HG03565 (cell line): ENCODE results near the gene VWA1.

Source experiments
- ATAC-seq: cut with Tn5 transposase; IDR thresholded peaks from one replicate; pipeline ENCODE4 v1.9.1; 2021; ENCODE audit warnings: mild to moderate bottlenecking, moderate library complexity; ENCODE audit not compliant: unreplicated experiment

VWA1 gene, protein sequence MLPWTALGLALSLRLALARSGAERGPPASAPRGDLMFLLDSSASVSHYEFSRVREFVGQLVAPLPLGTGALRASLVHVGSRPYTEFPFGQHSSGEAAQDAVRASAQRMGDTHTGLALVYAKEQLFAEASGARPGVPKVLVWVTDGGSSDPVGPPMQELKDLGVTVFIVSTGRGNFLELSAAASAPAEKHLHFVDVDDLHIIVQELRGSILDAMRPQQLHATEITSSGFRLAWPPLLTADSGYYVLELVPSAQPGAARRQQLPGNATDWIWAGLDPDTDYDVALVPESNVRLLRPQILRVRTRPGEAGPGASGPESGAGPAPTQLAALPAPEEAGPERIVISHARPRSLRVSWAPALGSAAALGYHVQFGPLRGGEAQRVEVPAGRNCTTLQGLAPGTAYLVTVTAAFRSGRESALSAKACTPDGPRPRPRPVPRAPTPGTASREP

DNA sequence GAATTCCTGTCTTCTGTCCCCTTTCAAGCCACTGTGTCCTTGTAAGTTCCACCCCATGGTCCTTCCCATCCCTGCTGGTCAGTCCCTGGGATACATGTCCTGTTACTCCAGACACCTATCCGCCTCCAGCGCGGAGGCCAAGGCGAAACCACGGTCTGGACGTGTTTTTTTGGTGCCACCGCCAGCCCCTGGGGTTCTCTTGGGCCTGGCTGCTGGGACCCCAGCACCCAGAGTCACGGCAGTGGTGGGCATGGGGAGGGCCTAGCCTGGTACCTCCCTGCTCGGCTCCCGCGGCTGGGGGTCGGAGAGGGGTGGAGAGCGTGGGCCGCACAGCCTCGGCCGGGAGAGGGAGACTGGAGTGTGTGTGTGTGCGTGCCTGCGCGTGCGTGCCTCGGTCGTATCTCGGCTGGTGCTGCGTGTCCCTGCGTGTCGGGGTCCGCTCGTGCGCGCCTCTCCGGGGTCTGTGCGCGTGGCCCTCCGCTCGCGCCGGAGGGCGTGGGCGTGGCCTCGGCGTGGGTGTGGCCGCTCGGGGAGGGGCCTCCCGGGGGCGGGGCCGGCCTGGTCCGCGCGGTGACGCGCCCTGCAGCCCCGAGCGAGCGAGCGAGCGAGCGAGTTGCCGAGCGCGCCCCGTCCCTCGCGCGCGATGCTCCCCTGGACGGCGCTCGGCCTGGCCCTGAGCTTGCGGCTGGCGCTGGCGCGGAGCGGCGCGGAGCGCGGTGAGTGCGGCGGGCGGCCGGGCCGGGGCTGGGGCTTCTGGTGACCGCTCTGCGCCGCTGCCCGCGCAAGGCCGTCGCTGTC, at the start of gene VWA1:
VWA1 (plus strand) TSS at position 585 of the 798 bp plus-strand sequence; CDS start at position 644, 59 bp downstream.
- ATAC-seq: no peak

DNA sequence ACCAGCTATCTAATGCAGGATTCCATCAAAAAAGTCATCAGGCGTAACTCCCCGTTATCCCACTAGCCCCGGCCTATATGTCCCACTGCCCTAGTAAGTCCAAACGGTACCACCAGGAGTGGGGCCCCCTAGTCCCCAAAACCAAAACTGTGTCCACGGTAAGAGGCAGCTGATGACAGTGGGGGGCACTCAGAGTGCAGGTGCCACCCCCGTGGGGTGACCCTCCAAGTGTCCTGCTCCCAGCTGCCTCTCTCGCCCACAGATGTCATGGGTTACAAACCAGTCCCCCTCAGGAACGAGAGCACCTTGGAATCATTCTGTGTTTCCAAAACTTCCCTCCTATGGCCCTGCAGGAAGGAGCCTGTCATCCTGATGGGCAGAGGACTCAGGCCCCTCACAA, 49.6 kb upstream of the VWA1 start:
- no peak for ATAC-seq

DNA sequence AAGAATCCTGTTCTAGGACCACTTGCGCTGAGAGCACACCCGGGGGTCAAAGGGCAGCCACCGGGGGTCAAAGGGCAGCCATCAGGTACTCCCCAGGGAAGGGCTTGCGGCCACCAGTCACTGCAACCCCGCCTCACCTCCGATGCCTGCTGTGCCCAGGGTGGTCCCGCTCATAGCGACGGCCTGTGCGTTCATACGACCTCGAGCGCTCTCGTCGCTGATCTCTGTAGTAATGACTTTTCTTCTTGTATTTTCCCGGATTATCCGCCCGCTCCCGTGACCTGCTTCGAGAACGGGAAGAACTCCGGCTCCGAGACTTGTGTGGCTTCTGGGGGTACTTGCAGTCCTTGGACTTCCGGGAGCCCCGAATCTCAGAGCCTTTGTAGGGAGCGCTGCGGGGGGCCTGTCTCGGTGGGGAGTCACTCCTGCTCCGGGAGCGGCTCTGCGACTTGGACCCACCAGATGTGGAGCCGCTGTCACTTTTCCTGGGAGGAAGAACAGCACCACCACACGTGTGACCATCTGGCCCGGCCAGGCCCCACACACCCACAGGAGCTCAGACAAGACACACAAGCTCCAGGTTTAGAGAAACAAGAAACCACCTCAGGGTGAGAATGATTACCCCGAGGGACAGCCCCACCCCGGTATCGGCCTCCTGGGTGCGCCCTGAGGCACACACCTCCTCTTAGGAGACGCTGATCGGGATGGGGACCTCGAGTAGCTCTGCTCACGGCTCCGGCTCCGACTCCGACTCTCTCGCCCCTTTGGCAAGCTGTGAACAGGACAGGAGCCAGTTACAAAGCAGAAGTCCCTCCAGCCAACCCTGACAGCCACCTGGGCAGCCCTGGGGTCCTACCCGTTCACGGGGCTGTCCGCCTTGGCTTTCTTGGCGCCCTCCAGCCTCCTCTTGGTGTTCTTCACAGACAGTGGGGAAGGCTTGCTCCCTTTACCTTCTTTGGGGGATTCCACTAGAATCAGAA, 48.1 kb upstream of the VWA1 start:
- no peak for ATAC-seq

DNA sequence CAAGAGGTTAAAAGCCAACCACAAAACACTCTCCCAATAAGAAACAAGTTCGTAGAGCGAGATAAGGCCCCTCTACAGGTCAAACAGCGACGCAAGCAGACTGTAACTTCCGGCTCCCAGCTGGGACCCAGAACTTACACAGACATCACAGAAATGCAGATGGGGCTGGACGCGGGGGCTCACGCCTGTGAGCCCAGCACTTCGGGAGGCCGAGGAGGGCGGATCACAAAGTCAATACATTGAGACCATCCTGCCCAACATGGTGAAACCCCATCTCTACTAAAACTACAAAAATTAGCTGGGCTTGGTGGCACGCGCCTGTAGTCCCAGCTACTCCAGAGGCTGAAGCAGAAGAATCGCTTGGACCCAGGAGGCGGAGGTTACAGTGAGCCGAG, 47.4 kb upstream of the VWA1 start:
- no peak for ATAC-seq

DNA sequence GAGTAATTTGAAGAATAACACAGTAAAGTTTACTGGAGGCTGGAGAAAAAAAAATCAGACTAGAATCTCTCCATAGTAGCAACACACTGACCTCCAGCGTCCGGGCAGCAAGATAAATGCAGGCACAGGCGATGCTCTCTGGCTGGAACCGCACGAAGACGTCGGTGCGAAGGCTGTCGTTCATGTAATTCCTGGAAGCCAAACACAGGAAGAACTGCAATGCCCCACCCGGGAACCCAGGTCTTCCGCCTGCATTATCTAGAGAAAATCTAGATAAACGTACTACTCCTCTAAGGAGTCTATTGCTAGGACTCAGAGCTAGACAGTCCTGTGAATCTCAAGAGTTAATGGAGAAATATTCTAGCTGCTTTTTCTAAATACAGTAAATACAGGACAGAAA, 44.8 kb upstream of the VWA1 start:
- no peak for ATAC-seq

DNA sequence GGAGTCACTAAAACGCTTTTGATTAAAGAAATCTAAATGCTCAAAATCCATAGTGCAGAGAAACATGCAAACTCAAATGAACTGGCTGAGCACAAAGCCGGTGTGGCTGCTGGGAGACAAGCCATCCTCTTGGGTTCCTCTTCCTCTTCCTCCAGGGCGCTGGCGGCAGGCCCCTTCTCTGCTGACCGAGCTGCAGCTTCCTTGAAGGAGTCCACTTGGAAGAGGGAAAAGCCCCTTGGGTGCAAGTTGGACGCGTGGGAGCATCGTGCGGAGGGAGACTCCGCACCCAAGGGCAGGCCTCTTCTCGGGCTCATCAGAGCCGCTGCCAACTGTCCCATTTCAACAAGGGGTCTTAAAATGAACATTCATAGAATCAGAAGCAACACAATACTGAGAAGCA, 44.3 kb upstream of the VWA1 start:
- no peak for ATAC-seq

DNA sequence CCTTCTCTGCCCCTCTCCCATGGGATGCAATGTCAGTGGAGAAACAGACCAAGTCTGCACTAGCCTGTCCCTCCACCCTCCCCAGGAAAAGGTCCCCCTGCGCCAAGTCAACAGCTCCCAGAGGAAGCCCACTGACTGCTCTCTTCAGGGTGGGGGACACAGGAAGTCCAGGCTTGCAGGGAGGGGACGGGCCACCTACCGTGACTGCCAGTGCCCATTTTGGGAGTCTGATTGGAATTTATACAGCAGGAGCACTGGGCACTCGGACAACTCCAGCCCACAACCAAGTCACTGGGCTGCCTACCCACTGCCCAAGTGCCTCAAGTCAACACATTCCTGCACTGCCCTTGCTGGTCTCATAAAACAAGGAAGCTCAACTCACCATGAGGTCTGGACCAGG, 42.5 kb upstream of the VWA1 start:
- no peak for ATAC-seq

DNA sequence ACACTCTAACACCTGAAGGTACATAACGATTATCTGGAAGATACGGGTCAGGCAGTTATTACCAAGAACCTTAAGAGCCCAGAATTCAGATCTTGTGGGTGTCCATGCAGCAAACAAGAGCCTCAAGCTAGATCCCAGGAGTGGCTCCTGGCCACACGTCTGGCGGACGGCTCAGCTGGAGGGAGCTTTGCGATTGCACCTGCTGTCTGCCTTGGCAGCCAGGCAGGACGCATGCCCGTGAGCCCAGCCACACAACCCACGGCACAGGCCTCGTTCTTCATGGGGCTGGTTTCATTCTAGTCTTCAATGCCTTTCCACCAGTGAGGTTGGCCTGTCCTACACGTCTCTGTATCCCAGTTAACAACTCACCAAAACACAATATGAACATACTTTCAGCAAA, 42.1 kb upstream of the VWA1 start:
- ATAC-seq: no peak

DNA sequence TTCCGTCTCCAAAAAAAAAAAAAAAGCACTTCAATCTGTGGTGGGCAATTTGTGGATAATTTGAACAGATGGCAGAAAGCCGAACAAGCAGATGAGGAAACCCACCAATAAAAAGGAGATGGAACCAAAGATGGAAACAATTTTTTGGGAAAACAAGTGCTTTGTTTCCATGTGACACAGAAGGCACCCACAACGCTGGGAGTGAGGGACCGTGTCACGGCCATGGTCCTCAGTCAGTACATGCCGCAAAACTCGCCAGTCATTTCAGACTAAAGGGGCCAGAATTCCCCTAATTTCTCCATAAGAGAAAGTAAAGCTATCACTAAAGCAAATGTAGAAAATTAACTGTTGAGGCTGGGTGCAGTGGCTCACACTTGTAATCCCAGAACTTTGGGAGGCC, 41.4 kb upstream of the VWA1 start:
- ATAC-seq: no peak

DNA sequence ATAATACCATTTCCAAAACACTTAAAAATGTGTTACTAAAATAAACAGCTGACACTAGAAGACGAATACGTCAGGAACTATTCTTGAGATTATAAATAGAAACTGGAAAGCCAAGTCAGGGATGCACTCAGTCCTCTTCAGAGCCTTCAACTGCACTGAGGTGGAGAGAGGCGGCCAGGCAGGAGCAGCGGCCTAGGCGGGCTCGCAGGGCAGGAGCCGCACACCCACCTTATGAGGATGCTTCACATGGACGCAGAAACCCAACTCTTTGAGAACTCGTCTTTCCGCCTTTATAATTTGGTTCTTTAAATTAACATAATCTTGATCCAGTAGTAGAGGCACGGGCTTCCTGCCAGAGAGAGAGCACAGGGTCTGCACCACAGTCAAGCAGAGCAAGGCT, 40.3 kb upstream of the VWA1 start:
- ATAC-seq: no peak

DNA sequence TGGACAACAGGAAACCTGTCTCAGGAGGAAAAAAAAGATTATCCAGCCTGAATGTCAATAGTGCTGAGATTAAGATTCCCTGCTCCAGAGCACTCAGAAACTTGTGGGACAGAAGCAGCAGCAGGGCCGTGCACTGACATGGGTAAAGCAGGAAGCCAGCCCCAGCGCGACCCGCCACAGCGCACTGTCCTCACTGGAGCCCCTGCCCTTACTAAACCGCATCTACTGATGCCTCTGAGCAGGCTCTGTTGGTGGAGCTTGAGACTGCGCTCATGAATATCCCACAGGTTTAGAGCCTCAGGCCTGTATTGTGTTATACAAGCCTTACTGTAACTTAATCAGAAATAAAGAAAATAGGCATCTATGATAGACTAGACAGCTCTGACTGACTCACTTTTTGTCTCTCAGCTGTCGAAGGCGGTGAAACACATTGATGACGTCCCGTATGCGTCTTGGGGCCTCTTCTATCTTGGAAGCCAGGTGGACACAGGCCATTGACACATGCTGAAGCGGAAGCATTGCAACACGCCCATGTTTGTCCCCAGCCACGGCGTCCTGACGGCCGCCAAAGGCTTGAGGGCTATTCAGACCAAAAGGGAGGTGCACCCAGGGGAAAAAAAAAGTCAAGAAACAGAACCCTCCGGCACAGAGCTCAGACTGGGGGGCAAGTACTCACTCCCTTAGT, 37.5 kb upstream of the VWA1 start:
- ATAC-seq: no peak

DNA sequence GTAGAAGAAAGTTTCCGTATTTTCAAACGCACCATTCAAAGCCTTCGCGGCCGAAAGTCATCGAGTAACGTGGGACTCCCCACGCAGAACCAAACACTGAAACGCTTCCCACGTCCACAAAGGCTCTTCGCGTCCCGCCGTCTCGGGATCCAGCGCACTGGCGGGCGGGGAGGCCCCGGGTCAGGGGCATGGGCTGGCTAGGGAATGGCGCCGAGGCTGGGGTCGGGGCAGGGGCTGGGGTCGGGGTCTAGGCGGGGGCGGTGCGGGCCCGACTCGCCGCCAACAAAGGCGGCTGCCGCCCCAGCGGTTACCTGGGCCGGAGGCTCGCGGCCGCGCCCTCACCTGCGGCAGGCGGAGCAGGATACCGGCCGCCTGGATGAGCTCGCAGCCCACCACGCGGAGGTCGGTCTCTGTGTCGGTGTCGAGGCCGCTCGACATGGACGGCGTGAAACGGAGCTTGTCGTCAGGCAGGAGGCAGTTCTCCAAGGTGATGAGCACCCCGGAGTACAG, 36.8 kb upstream of the VWA1 start:
- peak; percentile 15 for ATAC-seq

DNA sequence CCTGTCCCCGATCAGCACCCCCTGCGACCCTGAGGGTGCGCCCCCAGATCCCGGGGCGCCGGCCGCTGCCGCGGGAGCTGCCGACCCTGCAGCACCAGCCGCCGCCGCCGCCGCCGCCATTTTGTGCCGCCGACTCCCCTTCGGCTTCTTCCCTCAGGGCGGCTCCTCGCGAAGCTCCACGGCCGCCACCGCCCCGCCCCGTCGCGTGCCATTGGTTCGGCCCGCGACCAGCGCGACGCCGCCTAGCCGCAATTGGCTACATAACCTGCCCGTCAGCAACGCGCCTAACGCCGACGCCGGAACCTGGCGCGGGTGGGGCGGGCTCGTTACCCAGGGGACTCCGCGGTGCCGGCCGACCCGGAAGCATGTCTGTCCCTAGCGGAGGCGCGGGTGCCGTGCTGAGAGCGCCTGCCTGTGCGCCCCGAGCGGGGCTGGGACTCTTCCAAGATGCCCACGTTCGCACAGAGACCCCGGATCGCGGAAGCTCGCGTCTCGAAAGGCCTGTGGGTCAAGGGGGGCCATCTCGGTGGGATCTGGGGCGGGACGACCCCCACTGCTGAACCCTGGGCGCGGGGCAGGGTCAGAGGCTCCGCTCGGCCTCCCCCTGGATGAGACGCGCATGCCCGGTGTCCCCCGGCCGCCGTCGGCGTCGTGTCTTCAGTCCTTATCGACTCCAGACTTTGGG, 36.2 kb upstream of the VWA1 start, which contains the start of gene CCNL2:
CCNL2 (minus strand) TSS at position 149 of the 685 bp plus-strand sequence; CDS start at position 120, 29 bp downstream.
- peak; percentile 87 for ATAC-seq

DNA sequence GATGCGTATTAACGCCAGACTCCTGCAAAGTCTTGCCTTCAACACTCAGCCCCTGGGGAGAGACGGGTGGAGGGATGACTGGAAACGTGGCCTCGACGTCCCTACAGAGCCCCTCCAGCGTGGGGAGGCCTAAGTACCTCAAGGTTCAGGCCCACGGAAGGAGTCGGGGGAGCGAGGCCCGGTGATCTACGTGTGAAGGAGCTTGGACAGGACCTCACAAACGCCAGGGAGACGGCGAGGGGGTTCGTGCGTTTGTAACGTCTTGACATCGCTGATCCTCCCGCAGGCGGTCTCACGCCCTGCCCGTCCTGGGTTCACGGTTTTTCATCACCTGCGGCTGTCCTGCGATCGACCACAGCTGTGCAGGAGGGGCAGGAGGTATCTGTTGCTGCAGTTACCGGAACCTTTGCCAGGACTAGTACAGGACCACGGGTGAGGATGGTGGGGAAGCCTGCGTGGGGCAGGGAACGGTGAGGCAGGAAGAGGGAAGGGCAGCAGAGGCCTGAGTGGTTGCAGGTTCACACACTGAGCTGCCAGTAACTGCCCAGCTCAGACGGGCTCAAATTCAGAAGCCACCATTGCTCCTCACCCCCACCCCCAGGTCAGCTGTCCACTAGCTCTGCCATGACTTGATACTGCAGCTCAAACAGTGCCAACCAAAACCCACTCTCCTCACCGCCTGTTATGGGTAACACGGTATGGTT, 35.5 kb upstream of the VWA1 start:
- ATAC-seq: no peak

DNA sequence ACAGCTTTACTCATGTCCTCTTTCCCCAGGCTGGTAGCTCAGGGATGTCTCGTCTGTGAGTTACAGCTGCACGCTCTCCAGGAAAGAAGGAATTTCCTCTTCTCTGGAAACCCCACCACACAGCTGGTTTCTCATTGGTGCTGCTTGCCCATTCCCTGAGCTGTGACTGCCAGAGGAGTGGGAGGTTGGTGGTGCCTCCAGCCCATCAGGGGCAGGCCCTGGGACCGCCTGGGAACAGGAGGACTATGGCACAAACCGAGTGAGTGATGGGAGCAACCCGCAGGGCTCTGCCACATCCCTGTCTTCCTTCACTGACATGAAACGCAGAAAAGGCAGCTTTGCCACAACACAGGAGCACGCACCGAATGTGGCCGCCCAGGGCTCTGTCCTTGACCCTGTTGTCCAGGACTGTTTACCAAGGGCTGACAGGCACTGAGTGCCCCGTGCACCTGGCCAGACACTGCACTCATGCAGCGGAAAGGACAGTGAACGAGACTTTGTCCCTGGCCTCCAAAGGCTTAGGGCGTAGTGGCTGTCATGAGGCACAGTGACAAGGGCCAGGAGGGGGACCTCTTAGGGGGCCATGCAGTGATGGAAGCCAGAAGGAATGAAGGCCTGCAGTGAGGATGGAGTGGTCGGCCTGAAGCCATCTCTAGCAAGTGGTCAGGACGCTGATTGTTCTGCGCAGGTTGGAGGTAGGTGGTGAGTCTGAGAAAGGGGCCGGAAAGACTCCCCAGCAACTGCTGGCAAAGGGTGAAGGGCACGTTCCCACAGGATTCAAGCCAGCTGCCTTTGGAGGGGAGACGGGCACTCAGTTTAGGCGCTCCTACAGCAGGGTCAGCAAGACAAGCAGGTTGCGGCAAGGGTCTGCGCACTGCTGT, 34.7 kb upstream of the VWA1 start:
- ATAC-seq: no peak

DNA sequence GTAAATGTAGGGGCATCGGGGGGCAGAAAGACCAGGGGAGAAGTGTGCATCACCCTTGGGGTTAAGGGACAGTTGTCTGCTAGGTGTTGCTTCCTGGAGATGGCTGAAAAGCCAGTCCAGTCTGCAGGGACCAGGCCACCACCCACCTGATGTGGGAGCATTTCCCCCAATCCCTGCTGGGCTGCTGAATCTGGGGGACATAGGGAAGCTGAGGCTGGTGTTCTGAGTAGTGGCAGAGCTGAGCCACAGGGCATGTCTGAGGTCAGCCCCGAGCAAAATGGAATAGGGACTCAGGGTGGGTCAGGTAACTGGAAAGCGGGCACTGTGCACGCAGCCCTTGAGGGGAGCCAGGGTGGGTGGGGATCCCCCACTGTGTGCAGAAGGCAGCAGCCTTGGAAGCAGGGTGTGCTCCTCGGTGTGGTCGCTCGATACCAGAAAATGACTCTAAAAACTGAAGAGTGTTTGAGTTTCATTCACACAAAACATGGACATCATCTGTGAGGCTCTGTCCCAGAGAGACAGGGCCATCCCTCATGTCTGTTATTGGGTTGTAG, 34.0 kb upstream of the VWA1 start:
- no peak for ATAC-seq

DNA sequence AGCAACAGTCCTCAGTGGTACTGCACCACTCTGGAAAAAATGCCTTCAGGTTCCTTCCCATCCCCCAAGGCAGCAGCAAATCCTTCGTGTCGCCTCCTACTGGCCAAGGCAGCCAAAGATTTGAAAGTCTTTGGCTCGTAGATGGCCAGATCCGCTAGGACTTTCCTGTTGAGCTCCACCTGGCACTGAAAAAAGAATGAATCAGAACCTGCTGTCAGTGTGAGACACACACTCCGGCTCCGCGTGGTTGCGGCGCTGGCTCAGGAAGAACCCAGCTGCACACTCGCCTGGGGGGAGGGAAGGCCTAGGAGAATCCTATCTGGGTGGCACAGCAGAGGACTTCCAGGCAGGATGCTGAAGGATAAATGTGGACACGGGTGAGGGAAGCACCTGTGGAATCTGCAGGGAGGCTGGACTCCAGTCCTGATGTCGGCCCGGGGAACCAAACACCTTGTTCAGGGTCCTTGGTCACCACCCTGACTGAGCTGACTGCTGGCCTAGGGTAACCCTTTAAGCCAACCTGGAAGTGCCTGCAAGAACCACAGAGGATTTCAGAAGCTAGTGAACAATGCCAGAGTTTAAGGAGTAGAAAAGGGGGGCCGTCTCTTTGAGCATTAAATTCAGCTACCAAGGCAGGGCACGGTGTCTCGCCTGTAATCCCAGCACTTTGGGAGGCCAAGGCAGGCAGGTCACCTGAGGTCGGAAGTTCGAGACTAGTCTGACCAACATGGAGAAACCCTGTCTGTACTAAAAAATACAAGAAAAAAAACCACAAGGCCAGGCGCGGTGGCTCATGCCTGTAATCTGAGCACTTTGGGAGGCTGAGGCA, 33.2 kb upstream of the VWA1 start:
- ATAC-seq: no peak
